Astrocyte (in vitro differentiated cells and primary cell): ENCODE measurements around the gene ATCAY. TPM values are rescaled to one million over a fixed set of nuclear protein-coding genes. Genes with fewer than 3 reads are reported as not detected.

Experiments used
- DNase-seq: peaks from one replicate; pipeline ENCODE4 v3.0.0-alpha.2; 2010; ENCODE audit warnings: low read depth
- FAIRE-seq: peaks from 2 replicates; lab custom pipeline; 2011; peaks lifted over from hg19 to GRCh38; lab: Jason Lieb, UNC
- H2AFZ ChIP-seq: 2 replicates; pipeline ENCODE4 v1.6.0; 2012; ENCODE audit warnings: low read depth, low read length, inconsistent platforms
- H3K27ac ChIP-seq: 2 replicates; pipeline ENCODE4 v1.5.1; 2011; ENCODE audit warnings: low read depth, low read length, inconsistent platforms
- H3K27me3 ChIP-seq: 2 replicates; pipeline ENCODE4 v1.6.0; 2011; ENCODE audit warnings: low read length, inconsistent platforms; ENCODE audit not compliant: insufficient read depth
- H3K36me3 ChIP-seq: 2 replicates; pipeline ENCODE4 v1.5.1; 2011; ENCODE audit warnings: low read length, inconsistent platforms; ENCODE audit not compliant: insufficient read depth
- H3K4me1 ChIP-seq: 2 replicates; pipeline ENCODE4 v1.5.1; 2011; ENCODE audit warnings: low read length, inconsistent platforms; ENCODE audit not compliant: insufficient read depth
- H3K4me2 ChIP-seq: 2 replicates; pipeline ENCODE4 v1.6.0; 2012; ENCODE audit warnings: low read length, inconsistent platforms
- H3K4me3 ChIP-seq: 2 replicates; pipeline ENCODE4 v1.5.1; 2011; ENCODE audit warnings: low read depth, mild to moderate bottlenecking, low read length, inconsistent platforms; ENCODE audit not compliant: insufficient read depth
- H3K79me2 ChIP-seq: 2 replicates; pipeline ENCODE4 v1.6.0; 2012; ENCODE audit warnings: mild to moderate bottlenecking, low read length, inconsistent platforms; ENCODE audit not compliant: insufficient read depth
- H3K9ac ChIP-seq: 2 replicates; pipeline ENCODE4 v1.6.0; 2012; ENCODE audit warnings: mild to moderate bottlenecking, low read length, inconsistent platforms
- H3K9me3 ChIP-seq: 2 replicates; pipeline ENCODE4 v1.5.1; 2012; ENCODE audit warnings: low read depth, mild to moderate bottlenecking, low read length, inconsistent platforms; ENCODE audit not compliant: insufficient read depth
- H4K20me1 ChIP-seq: 2 replicates; pipeline ENCODE4 v1.6.0; 2012; ENCODE audit warnings: low read length, inconsistent platforms; ENCODE audit not compliant: insufficient read depth
- H3K27ac Mint-ChIP-seq: one replicate; pipeline ENCODE4 v1.8.0; 2021; ENCODE audit warnings: mild to moderate bottlenecking, mixed read lengths; ENCODE audit not compliant: unreplicated experiment
- H3K27me3 Mint-ChIP-seq: one replicate; pipeline ENCODE4 v1.8.0; 2021; ENCODE audit warnings: low read depth, mixed read lengths; ENCODE audit not compliant: unreplicated experiment
- H3K36me3 Mint-ChIP-seq: one replicate; pipeline ENCODE4 v1.8.0; 2021; ENCODE audit warnings: low read depth, mixed read lengths; ENCODE audit not compliant: unreplicated experiment
- H3K4me1 Mint-ChIP-seq: one replicate; pipeline ENCODE4 v1.8.0; 2021; ENCODE audit warnings: low read depth, mixed read lengths; ENCODE audit not compliant: unreplicated experiment
- H3K4me3 Mint-ChIP-seq: one replicate; pipeline ENCODE4 v1.8.0; 2021; ENCODE audit warnings: mild to moderate bottlenecking, moderate library complexity, mixed read lengths; ENCODE audit not compliant: unreplicated experiment
- H3K9me3 Mint-ChIP-seq: one replicate; pipeline ENCODE4 v1.8.0; 2021; ENCODE audit warnings: mild to moderate bottlenecking, mixed read lengths; ENCODE audit not compliant: unreplicated experiment
- EZH2 ChIP-seq: IDR thresholded peaks from 2 replicates; pipeline ENCODE4 v1.6.1; 2012; ENCODE audit warnings: mild to moderate bottlenecking, low read length, inconsistent platforms; ENCODE audit not compliant: insufficient read depth
- total RNA-seq: library from RNA; stranded (reverse); gene quantifications from 2 replicates; pipeline ENCODE4 v1.2.1, GENCODE V29; 2021
- TF ChIP-seq, protein P1 (sequence below): IDR thresholded peaks from 2 replicates; pipeline ENCODE4 v1.5.1; 2011; ENCODE audit warnings: low read depth, mild to moderate bottlenecking, inconsistent platforms, low read length, moderate library complexity; ENCODE audit not compliant: insufficient read depth

Gene ATCAY
- total RNA-seq, 1 donor from 2014 or later = 6.5 TPM

DNA sequence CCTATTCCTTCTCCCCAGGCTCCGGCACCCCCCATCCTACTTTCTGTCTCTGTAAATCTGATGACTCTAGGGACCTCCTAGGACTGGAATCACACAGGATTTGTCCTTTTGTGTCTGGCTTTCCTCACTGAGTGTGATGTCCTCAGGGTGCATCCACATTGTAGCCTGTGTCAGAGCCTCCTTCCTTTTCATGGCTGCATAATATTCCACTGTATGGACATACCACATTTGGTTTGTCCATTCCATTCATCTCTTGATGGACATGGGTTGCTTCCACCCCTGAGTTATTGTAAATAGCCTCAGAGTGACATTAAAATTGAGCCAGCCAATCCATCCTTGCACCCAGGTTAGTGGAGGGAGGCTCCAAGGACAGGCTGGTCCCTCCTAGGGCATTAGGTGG is 29.6 kb downstream of the ATCAY start:
- H3K9ac ChIP-seq = no peak overlapping the region
- H2AFZ ChIP-seq = no peak overlapping the region
- TF ChIP-seq, protein P1, sequence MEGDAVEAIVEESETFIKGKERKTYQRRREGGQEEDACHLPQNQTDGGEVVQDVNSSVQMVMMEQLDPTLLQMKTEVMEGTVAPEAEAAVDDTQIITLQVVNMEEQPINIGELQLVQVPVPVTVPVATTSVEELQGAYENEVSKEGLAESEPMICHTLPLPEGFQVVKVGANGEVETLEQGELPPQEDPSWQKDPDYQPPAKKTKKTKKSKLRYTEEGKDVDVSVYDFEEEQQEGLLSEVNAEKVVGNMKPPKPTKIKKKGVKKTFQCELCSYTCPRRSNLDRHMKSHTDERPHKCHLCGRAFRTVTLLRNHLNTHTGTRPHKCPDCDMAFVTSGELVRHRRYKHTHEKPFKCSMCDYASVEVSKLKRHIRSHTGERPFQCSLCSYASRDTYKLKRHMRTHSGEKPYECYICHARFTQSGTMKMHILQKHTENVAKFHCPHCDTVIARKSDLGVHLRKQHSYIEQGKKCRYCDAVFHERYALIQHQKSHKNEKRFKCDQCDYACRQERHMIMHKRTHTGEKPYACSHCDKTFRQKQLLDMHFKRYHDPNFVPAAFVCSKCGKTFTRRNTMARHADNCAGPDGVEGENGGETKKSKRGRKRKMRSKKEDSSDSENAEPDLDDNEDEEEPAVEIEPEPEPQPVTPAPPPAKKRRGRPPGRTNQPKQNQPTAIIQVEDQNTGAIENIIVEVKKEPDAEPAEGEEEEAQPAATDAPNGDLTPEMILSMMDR = no peak
- TF ChIP-seq EZH2 = no peak
- Mint-ChIP-seq H3K4me3 (no peak overlapping the region), H3K27me3 (no peaks in the 10 kb centered on the region), H3K27ac (no peak overlapping the region), H3K36me3 (peaks cover 3% of the 10 kb centered on the region), H3K4me1 (no peaks in the 10 kb centered on the region), H3K9me3 (peaks cover 2% of the 10 kb centered on the region)
- no peak overlapping the region for H3K4me3 ChIP-seq
- no peak overlapping the region for H3K4me2 ChIP-seq
- no peaks in the 10 kb centered on the region for H3K27me3 ChIP-seq
- no peaks in the 10 kb centered on the region for H3K36me3 ChIP-seq
- no peaks in the 10 kb centered on the region for H3K9me3 ChIP-seq
- no peak overlapping the region for H3K27ac ChIP-seq
- no peaks in the 10 kb centered on the region for H4K20me1 ChIP-seq
- FAIRE-seq (no peak), DNase-seq (no peak)
- no peaks in the 10 kb centered on the region for H3K79me2 ChIP-seq
- H3K4me1 ChIP-seq = no peaks in the 10 kb centered on the region

DNA sequence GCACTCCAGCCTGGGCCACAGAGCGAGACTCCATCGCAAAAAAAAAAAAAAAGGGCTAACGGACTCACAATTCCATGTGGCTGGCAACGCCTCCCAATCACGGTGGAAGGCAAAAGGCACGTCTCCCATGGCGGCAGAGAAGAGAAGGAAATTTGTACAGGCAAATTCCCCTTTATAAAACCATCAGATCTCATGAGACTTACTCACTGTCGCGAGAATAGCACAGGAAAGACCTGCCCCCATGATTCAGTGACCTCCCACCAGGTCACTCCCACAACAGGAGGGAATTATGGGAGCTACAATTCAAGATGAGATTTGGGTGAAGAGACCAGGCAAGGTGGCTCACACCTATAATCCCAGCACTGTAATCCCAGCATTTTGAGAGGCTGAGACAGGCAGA is 33.7 kb downstream of the ATCAY start:
- peaks cover 9% of the 10 kb centered on the region for H3K36me3 Mint-ChIP-seq
- H3K4me2 ChIP-seq = no peak overlapping the region
- no peaks in the 10 kb centered on the region for H4K20me1 ChIP-seq
- H3K27ac ChIP-seq = no peak overlapping the region
- H3K79me2 ChIP-seq = no peaks in the 10 kb centered on the region
- H3K27me3 ChIP-seq = no peaks in the 10 kb centered on the region
- H3K27me3 Mint-ChIP-seq = no peaks in the 10 kb centered on the region
- H3K9me3 Mint-ChIP-seq = peaks cover 6% of the 10 kb centered on the region
- H3K27ac Mint-ChIP-seq = no peak overlapping the region
- TF ChIP-seq, protein P1 = no peak
- H2AFZ ChIP-seq = no peak overlapping the region
- no peaks in the 10 kb centered on the region for H3K36me3 ChIP-seq
- no peaks in the 10 kb centered on the region for H3K9me3 ChIP-seq
- no peak overlapping the region for H3K9ac ChIP-seq
- H3K4me1 Mint-ChIP-seq = no peaks in the 10 kb centered on the region
- FAIRE-seq = no peak
- H3K4me3 Mint-ChIP-seq = no peak overlapping the region
- H3K4me3 ChIP-seq = no peak overlapping the region
- no peak for DNase-seq
- H3K4me1 ChIP-seq = no peaks in the 10 kb centered on the region

DNA sequence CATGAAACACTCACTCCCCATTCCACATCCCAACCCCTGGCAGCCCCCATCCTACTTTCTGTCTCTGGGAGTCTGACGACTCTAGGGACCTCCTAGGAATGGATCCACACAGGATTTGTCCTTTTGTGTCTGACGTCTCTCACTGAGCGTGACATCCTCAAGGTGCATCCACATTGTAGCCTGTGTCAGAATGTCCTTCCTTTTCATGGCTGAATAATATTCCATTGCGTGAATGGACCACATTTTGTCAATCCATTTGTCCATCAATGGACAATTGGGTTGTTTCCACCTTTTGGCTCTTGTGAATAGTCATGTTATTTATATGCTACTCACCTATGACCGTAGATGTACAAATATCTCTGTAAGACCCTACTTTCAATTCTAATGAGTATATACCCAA is 35.5 kb downstream of the ATCAY start:
- H2AFZ ChIP-seq = no peak overlapping the region
- no peaks in the 10 kb centered on the region for H3K4me1 ChIP-seq
- H3K27me3 Mint-ChIP-seq = no peaks in the 10 kb centered on the region
- H3K4me2 ChIP-seq = no peak overlapping the region
- no peaks in the 10 kb centered on the region for H4K20me1 ChIP-seq
- no peak overlapping the region for H3K9ac ChIP-seq
- H3K27ac ChIP-seq = no peak overlapping the region
- H3K4me3 ChIP-seq = no peak overlapping the region
- no peaks in the 10 kb centered on the region for H3K36me3 ChIP-seq
- peaks cover 4% of the 10 kb centered on the region for H3K9me3 Mint-ChIP-seq
- no peaks in the 10 kb centered on the region for H3K4me1 Mint-ChIP-seq
- no peak overlapping the region for H3K27ac Mint-ChIP-seq
- H3K9me3 ChIP-seq = peaks cover 5% of the 10 kb centered on the region
- H3K79me2 ChIP-seq = no peaks in the 10 kb centered on the region
- no peak for FAIRE-seq
- no peak for DNase-seq
- TF ChIP-seq EZH2 = no peak
- TF ChIP-seq, protein P1 = no peak
- H3K27me3 ChIP-seq = no peaks in the 10 kb centered on the region
- H3K4me3 Mint-ChIP-seq = no peak overlapping the region
- peaks cover 6% of the 10 kb centered on the region for H3K36me3 Mint-ChIP-seq
